SK-N-SH treated with all-trans-retinoic acid at 6 μM for 48 hours (cell line): ENCODE results near the gene FHDC1.

ENCODE experiments used
- PPARA ChIP-seq: fragments of 250-450 bp; sonication (Bioruptor Pico); IDR thresholded peaks from 2 replicates; pipeline ENCODE4 v1.5.0; 2020; ENCODE audit warnings: mild to moderate bottlenecking, borderline replicate concordance
- RARB ChIP-seq: fragments of 250-450 bp; sonication (Bioruptor Pico); IDR thresholded peaks from 2 replicates; pipeline ENCODE4 v1.8.0; 2021; ENCODE audit warnings: mild to moderate bottlenecking, moderate library complexity
- SNAI2 ChIP-seq: fragments of 250-450 bp; sonication (Bioruptor Pico); IDR thresholded peaks from 2 replicates; pipeline ENCODE4 v1.5.0; 2020; ENCODE audit warnings: mild to moderate bottlenecking, moderate library complexity
- ZC3H10 ChIP-seq: fragments of 250-450 bp; sonication (Bioruptor Pico); IDR thresholded peaks from 2 replicates; pipeline ENCODE4 v1.5.1; 2021; ENCODE audit warnings: mild to moderate bottlenecking, moderate library complexity
- ZNF565 ChIP-seq: fragments of 450-650 bp; formaldehyde crosslinking; conservative IDR thresholded peaks from 2 replicates; pipeline ENCODE4 v1.5.0; 2020; ENCODE audit warnings: low read depth, mild to moderate bottlenecking, moderate library complexity
- TF ChIP-seq, protein P1 (sequence below): fragments of 250-450 bp; sonication (Bioruptor Pico); IDR thresholded peaks from 2 replicates; pipeline ENCODE4 v1.5.1; 2021; ENCODE audit warnings: mild to moderate bottlenecking, moderate library complexity
- TF ChIP-seq, protein P2 (sequence below): fragments of 250-450 bp; sonication (Bioruptor Pico); IDR thresholded peaks from 2 replicates; pipeline ENCODE4 v1.8.0; 2020; ENCODE audit warnings: mild to moderate bottlenecking, moderate library complexity, borderline replicate concordance

DNA sequence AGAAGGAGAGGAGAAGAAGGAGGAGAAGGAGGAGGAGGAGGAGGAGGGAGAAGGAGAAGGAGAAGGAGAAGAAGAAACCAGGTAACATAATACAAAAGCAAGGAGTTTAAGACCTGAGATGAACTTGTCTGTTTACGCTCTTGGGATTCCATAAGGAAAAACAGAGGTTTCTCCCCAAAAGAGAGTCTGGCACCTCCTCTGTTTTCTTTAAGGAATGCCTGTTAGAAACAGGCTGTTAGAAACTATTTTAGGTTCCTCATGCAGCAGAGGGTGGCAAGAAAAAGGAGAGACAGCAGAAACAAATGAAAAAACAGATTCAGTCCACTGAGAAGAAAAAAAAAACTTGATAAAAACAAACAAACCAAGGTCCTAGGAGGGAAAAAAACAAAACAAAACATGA is 10.3 kb upstream of the FHDC1 start:
- TF ChIP-seq SNAI2 (CRISPR knock-in tag) (no peak), PPARA (CRISPR knock-in tag) (no peak), RARB (CRISPR knock-in tag) (no peak), ZC3H10 (CRISPR knock-in tag) (no peak), ZNF565 (CRISPR knock-in tag) (no peak)
- TF ChIP-seq, protein P1, sequence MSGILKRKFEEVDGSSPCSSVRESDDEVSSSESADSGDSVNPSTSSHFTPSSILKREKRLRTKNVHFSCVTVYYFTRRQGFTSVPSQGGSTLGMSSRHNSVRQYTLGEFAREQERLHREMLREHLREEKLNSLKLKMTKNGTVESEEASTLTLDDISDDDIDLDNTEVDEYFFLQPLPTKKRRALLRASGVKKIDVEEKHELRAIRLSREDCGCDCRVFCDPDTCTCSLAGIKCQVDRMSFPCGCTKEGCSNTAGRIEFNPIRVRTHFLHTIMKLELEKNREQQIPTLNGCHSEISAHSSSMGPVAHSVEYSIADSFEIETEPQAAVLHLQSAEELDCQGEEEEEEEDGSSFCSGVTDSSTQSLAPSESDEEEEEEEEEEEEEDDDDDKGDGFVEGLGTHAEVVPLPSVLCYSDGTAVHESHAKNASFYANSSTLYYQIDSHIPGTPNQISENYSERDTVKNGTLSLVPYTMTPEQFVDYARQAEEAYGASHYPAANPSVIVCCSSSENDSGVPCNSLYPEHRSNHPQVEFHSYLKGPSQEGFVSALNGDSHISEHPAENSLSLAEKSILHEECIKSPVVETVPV (CRISPR knock-in tag) = no peak
- TF ChIP-seq, protein P2, sequence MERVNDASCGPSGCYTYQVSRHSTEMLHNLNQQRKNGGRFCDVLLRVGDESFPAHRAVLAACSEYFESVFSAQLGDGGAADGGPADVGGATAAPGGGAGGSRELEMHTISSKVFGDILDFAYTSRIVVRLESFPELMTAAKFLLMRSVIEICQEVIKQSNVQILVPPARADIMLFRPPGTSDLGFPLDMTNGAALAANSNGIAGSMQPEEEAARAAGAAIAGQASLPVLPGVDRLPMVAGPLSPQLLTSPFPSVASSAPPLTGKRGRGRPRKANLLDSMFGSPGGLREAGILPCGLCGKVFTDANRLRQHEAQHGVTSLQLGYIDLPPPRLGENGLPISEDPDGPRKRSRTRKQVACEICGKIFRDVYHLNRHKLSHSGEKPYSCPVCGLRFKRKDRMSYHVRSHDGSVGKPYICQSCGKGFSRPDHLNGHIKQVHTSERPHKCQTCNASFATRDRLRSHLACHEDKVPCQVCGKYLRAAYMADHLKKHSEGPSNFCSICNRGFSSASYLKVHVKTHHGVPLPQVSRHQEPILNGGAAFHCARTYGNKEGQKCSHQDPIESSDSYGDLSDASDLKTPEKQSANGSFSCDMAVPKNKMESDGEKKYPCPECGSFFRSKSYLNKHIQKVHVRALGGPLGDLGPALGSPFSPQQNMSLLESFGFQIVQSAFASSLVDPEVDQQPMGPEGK (CRISPR knock-in tag) = no peak
